Measurements from ENCODE around the gene CNNM3.

GRCh38 chr2:96770442-96771202, 45.4 kb upstream of the CNNM3 start:
- TF ChIP-seq CTCF (IDR thresholded peaks at IDR 0.05; ENCODE audit: insufficient read depth, low read length, poor library complexity, severe bottlenecking) (no peak), EZH2phosphoT487 (conservative IDR thresholded peaks at IDR 0.05; ENCODE audit: low read length) (no peak)
